Esophagus mucosa (tissue), 1 donor: Measurements from ENCODE around the gene PIGR. TPM values are rescaled to one million over a fixed set of nuclear protein-coding genes. Genes with fewer than 3 reads are reported as not detected.

Experiments
- ATAC-seq: fragments of 200-7000 bp; cut with Tn5 transposase; one replicate; pipeline ENCODE4 v1.9.1; 2020
- total RNA-seq: library from RNA; stranded (reverse); gene quantifications from one replicate; pipeline ENCODE4 v1.2.4, GENCODE V29; 2023
- donor health status: DM: yes; HTN: yes; CAD: no.

The PIGR gene
- total RNA-seq, 1 donor from 2014 or later, result 35.4 TPM

GRCh38 chr1:206933333-206933945, 12.8 kb downstream of the PIGR start:
- ATAC-seq, result no peak

- ATAC-seq, result no peak
Measured at GRCh38 chr1:206932177-206932576, 14.1 kb downstream of the PIGR start.

GRCh38 chr1:206931709-206932108, 14.6 kb downstream of the PIGR start:
- no peak for ATAC-seq

GRCh38 chr1:206930210-206930798, 16.0 kb downstream of the PIGR start:
- ATAC-seq, result peak; percentile 44

- ATAC-seq, result no peak
Measured at GRCh38 chr1:206929524-206929923, 16.7 kb downstream of the PIGR start.

- no peak for ATAC-seq
Measured at GRCh38 chr1:206926286-206926685, 20.0 kb downstream of the PIGR start.

- ATAC-seq, result peak; percentile 22
Measured at GRCh38 chr1:206925106-206925736, 21.0 kb downstream of the PIGR start.

- no peak for ATAC-seq
Measured at GRCh38 chr1:206924592-206925105, 21.6 kb downstream of the PIGR start.

GRCh38 chr1:206923961-206924557, 22.2 kb downstream of the PIGR start:
- ATAC-seq, result peak; percentile 37

GRCh38 chr1:206923009-206923960, 23.0 kb downstream of the PIGR start:
- ATAC-seq, result peak; percentile 60

- no peak for ATAC-seq
Measured at GRCh38 chr1:206922524-206922923, 23.7 kb downstream of the PIGR start.

GRCh38 chr1:206921772-206922265, 24.4 kb downstream of the PIGR start, which contains the start of gene FCMR:
Gene FCMR (minus strand): TSS chr1:206921941. CDS start chr1:206921854, 87 bp downstream.
- no peak for ATAC-seq

- ATAC-seq, result no peak
Measured at GRCh38 chr1:206918076-206918475, 28.2 kb downstream of the PIGR start.

GRCh38 chr1:206916000-206916709, 30.1 kb downstream of the PIGR start:
- no peak for ATAC-seq

GRCh38 chr1:206915030-206915735, 31.1 kb downstream of the PIGR start:
- ATAC-seq, result no peak

GRCh38 chr1:206913766-206914537, 32.3 kb downstream of the PIGR start:
- ATAC-seq, result no peak

- ATAC-seq, result peak; percentile 31
Measured at GRCh38 chr1:206912445-206913095, 33.7 kb downstream of the PIGR start.

- peak; percentile 44 for ATAC-seq
Measured at GRCh38 chr1:206911064-206911663, 35.1 kb downstream of the PIGR start.

- ATAC-seq, result peak; percentile 6
Measured at GRCh38 chr1:206909883-206910318, 36.4 kb downstream of the PIGR start.
